B cell (primary cell): Measurements from ENCODE around the gene BTG3.

ENCODE experiments used
- CTCF ChIP-seq: fragments of 200-600 bp; IDR thresholded peaks from one replicate; pipeline ENCODE4 v1.8.0; 2022; ENCODE audit warnings: antibody characterized with exemption, mild to moderate bottlenecking
- EZH2 ChIP-seq: IDR thresholded peaks from 2 replicates; pipeline ENCODE4 v1.6.1; 2012; ENCODE audit warnings: borderline replicate concordance, low read depth, mild to moderate bottlenecking, moderate library complexity, low read length; ENCODE audit not compliant: insufficient read depth, poor library complexity, severe bottlenecking

- TF ChIP-seq CTCF (no peak), EZH2 (no peak)
These were observed 52.2 kb downstream of the BTG3 start for GRCh38 chr21:17560377-17561025.
